ENCODE data around the gene XRCC3.

The XRCC3 gene

GRCh38 chr14:103675957-103676356 is 39.3 kb downstream of the XRCC3 start:
- H3K4me3 ChIP-seq (ENCODE audit: low read length) = no peak overlapping the region
- no peak for DNase-seq (ENCODE audit: low read depth)
- TF ChIP-seq CTCF (conservative IDR thresholded peaks at IDR 0.05; ENCODE audit: low read depth, low read length) = no peak

- no peak for TF ChIP-seq CTCF (conservative IDR thresholded peaks at IDR 0.05; ENCODE audit: low read depth, low read length)
- no peak overlapping the region for H3K4me3 ChIP-seq (ENCODE audit: low read length)
Measured at GRCh38 chr14:103671911-103672310, 43.3 kb downstream of the XRCC3 start.

GRCh38 chr14:103669370-103669769 is 45.9 kb downstream of the XRCC3 start:
- no peak overlapping the region for H3K4me3 ChIP-seq (ENCODE audit: low read length)
- no peak for DNase-seq (ENCODE audit: low read depth)
- TF ChIP-seq CTCF (conservative IDR thresholded peaks at IDR 0.05; ENCODE audit: low read depth, low read length) = no peak

More at GRCh38 chr14:103671911-103672310, 43.3 kb downstream of the XRCC3 start:
- no peak for DNase-seq (ENCODE audit: low read depth)

GRCh38 chr14:103668117-103668516 is 47.1 kb downstream of the XRCC3 start:
- TF ChIP-seq CTCF (conservative IDR thresholded peaks at IDR 0.05; ENCODE audit: low read depth, low read length) = no peak
- no peak overlapping the region for H3K4me3 ChIP-seq (ENCODE audit: low read length)
- DNase-seq (ENCODE audit: low read depth) = no peak

- no peak for DNase-seq (ENCODE audit: low read depth)
- H3K4me3 ChIP-seq (ENCODE audit: low read length) = no peak overlapping the region
- no peak for TF ChIP-seq CTCF (conservative IDR thresholded peaks at IDR 0.05; ENCODE audit: low read depth, low read length)
Measured at GRCh38 chr14:103667671-103668070, 47.6 kb downstream of the XRCC3 start.

GRCh38 chr14:103663506-103663905 is 51.7 kb downstream of the XRCC3 start:
- DNase-seq (ENCODE audit: low read depth) = no peak
- no peak overlapping the region for H3K4me3 ChIP-seq (ENCODE audit: low read length)
- no peak for TF ChIP-seq CTCF (conservative IDR thresholded peaks at IDR 0.05; ENCODE audit: low read depth, low read length)

- no peak overlapping the region for H3K4me3 ChIP-seq (ENCODE audit: low read length)
- no peak for DNase-seq (ENCODE audit: low read depth)
- no peak for TF ChIP-seq CTCF (conservative IDR thresholded peaks at IDR 0.05; ENCODE audit: low read depth, low read length)
Measured at GRCh38 chr14:103662591-103662990, 52.7 kb downstream of the XRCC3 start.
